Trophoblast cell (in vitro differentiated cells and primary cell): ENCODE results near the gene MPHOSPH8.
A peak's percentile ranks its signal among the peaks of the same experiment; 100 is the strongest.
"Not testable (repeated sequence)": the region's sequence is repeated elsewhere in the genome, so short reads cannot be mapped to it uniquely, and the experiment has no call there.

Experiments
- DNase-seq, 2 donors: peaks; one replicate each; pipeline ENCODE4 v3.0.0-alpha.2; 2016
- H2AFZ ChIP-seq: 2 replicates; pipeline ENCODE4 v1.6.1; 2013; ENCODE audit warnings: low read length, moderate library complexity, mild to moderate bottlenecking; ENCODE audit not compliant: insufficient read depth, poor library complexity
- H2AK5ac ChIP-seq: 2 replicates; pipeline ENCODE4 v1.6.1; 2013; ENCODE audit warnings: mild to moderate bottlenecking, low read length
- H2BK120ac ChIP-seq: 2 replicates; pipeline ENCODE4 v1.6.1; 2013; ENCODE audit warnings: low read length, mild to moderate bottlenecking, moderate library complexity; ENCODE audit not compliant: insufficient read depth, poor library complexity
- H2BK12ac ChIP-seq: 2 replicates; pipeline ENCODE4 v1.6.1; 2013; ENCODE audit warnings: mild to moderate bottlenecking, low read length, moderate library complexity
- H2BK5ac ChIP-seq: 2 replicates; pipeline ENCODE4 v1.6.1; 2013; ENCODE audit warnings: low read length, low read depth, moderate library complexity, mild to moderate bottlenecking; ENCODE audit not compliant: poor library complexity
- H3K14ac ChIP-seq: 2 replicates; pipeline ENCODE4 v1.6.1; 2013; ENCODE audit warnings: mild to moderate bottlenecking, low read length
- H3K18ac ChIP-seq: 2 replicates; pipeline ENCODE4 v1.6.1; 2013; ENCODE audit warnings: mild to moderate bottlenecking, low read length
- H3K23ac ChIP-seq: 2 replicates; pipeline ENCODE4 v1.6.1; 2013; ENCODE audit warnings: low read length
- H3K27ac ChIP-seq: 2 replicates; pipeline ENCODE4 v1.5.1; 2013; ENCODE audit warnings: low read depth, mild to moderate bottlenecking, inconsistent platforms, low read length, moderate library complexity
- H3K27me3 ChIP-seq: 2 replicates; pipeline ENCODE4 v1.6.1; 2013; ENCODE audit warnings: inconsistent platforms, mild to moderate bottlenecking, low read length, moderate library complexity; ENCODE audit not compliant: insufficient read depth
- H3K36me3 ChIP-seq, 2 experiments: 1 replicate in 1 of 2; 2 replicates in 1 of 2; pipeline ENCODE4 v1.6.1; 2013; ENCODE audit warnings: low read length in 2 of 2, mild to moderate bottlenecking in 2 of 2, moderate library complexity in 1 of 2; ENCODE audit not compliant: insufficient read depth in 2 of 2, control insufficient read depth in 1 of 2
- H3K4ac ChIP-seq: 2 replicates; pipeline ENCODE4 v1.6.1; 2013; ENCODE audit warnings: low read depth, mild to moderate bottlenecking, low read length, moderate library complexity
- H3K4me1 ChIP-seq, 2 experiments: 1 replicate in 1 of 2; 2 replicates in 1 of 2; pipeline ENCODE4 v1.6.1; 2013; ENCODE audit warnings: low read length in 2 of 2, mild to moderate bottlenecking in 2 of 2, moderate library complexity in 1 of 2; ENCODE audit not compliant: insufficient read depth in 2 of 2, control insufficient read depth in 1 of 2
- H3K4me2 ChIP-seq: 2 replicates; pipeline ENCODE4 v1.6.1; 2013; ENCODE audit warnings: inconsistent platforms, mild to moderate bottlenecking, low read length, moderate library complexity
- H3K4me3 ChIP-seq: 2 replicates; pipeline ENCODE4 v1.5.1; 2013; ENCODE audit warnings: mild to moderate bottlenecking, low read depth, low read length, inconsistent platforms
- H3K79me1 ChIP-seq: one replicate; pipeline ENCODE4 v1.6.1; 2013; ENCODE audit warnings: low read length
- H3K79me2 ChIP-seq: 2 replicates; pipeline ENCODE4 v1.6.1; 2013; ENCODE audit warnings: low read length, mild to moderate bottlenecking; ENCODE audit not compliant: control insufficient read depth, insufficient read depth, poor library complexity
- H3K9ac ChIP-seq: 2 replicates; pipeline ENCODE4 v1.6.1; 2013; ENCODE audit warnings: mild to moderate bottlenecking, low read length
- H3K9me3 ChIP-seq: 2 replicates; pipeline ENCODE4 v1.6.1; 2013; ENCODE audit warnings: low read depth, mild to moderate bottlenecking, control low read depth, inconsistent platforms, low read length; ENCODE audit not compliant: insufficient read depth
- H4K12ac ChIP-seq: 2 replicates; pipeline ENCODE4 v1.6.1; 2013; ENCODE audit warnings: low read depth, mild to moderate bottlenecking, low read length, moderate library complexity
- H4K8ac ChIP-seq: 2 replicates; pipeline ENCODE4 v1.6.1; 2013; ENCODE audit warnings: low read depth, mild to moderate bottlenecking, low read length, moderate library complexity
- H4K91ac ChIP-seq: one replicate; pipeline ENCODE4 v1.6.1; 2013; ENCODE audit warnings: low read depth, mild to moderate bottlenecking, low read length, moderate library complexity
- WGBS: extraction: QIAGEN DNeasy Blood & Tissue Kit; methylation state at CpG from one replicate; pipeline ENCODE4 v1.1.7; 2013; ENCODE audit warnings: missing lambda C conversion rate; ENCODE audit not compliant: insufficient read length, insufficient coverage; ENCODE audit errors: extremely low coverage; 5-methylcytosine and 5-hydroxymethylcytosine counted together

The MPHOSPH8 gene

GRCh38 chr13:19701619-19702018, 68.2 kb downstream of the MPHOSPH8 start:
- H3K23ac ChIP-seq, H4K12ac ChIP-seq, H2BK12ac ChIP-seq, H2AK5ac ChIP-seq, H3K36me3 ChIP-seq, H3K4me2 ChIP-seq, DNase-seq, H3K4me1 ChIP-seq, H3K18ac ChIP-seq, H3K9me3 ChIP-seq, H3K4me3 ChIP-seq, H3K4ac ChIP-seq, H3K14ac ChIP-seq, H2AFZ ChIP-seq, H3K79me1 ChIP-seq, H3K9ac ChIP-seq, H2BK120ac ChIP-seq, H2BK5ac ChIP-seq, H3K79me2 ChIP-seq, H4K8ac ChIP-seq, H3K27ac ChIP-seq, H3K27me3 ChIP-seq, H4K91ac ChIP-seq: not testable (repeated sequence)

GRCh38 chr13:19704256-19704655, 70.8 kb downstream of the MPHOSPH8 start:
- not testable (repeated sequence) for H3K9me3 ChIP-seq, H2BK12ac ChIP-seq, H3K4me3 ChIP-seq, H3K36me3 ChIP-seq, H3K27me3 ChIP-seq, H2AK5ac ChIP-seq, DNase-seq, H3K79me2 ChIP-seq, H3K18ac ChIP-seq, H2AFZ ChIP-seq, H4K12ac ChIP-seq, H2BK5ac ChIP-seq, H3K4me2 ChIP-seq, H3K9ac ChIP-seq, H3K4ac ChIP-seq, H3K79me1 ChIP-seq, H3K14ac ChIP-seq, H2BK120ac ChIP-seq, H3K23ac ChIP-seq, H3K4me1 ChIP-seq, H3K27ac ChIP-seq, H4K8ac ChIP-seq, H4K91ac ChIP-seq
- no CpG with 5 or more reads among the region's 6 CpGs for WGBS

GRCh38 chr13:19709039-19709438, 75.6 kb downstream of the MPHOSPH8 start:
- not testable (repeated sequence) for H3K18ac ChIP-seq, H3K4ac ChIP-seq, H2BK120ac ChIP-seq, H3K9me3 ChIP-seq, H3K36me3 ChIP-seq, H3K4me1 ChIP-seq, H3K79me2 ChIP-seq, H3K14ac ChIP-seq, H2AK5ac ChIP-seq, H3K79me1 ChIP-seq, H3K23ac ChIP-seq, H2BK12ac ChIP-seq, H3K4me3 ChIP-seq, H4K91ac ChIP-seq, H3K27me3 ChIP-seq, H3K27ac ChIP-seq, H3K9ac ChIP-seq, H2BK5ac ChIP-seq, H3K4me2 ChIP-seq, H2AFZ ChIP-seq, H4K12ac ChIP-seq, H4K8ac ChIP-seq
- no CpG with 5 or more reads among the region's 1 CpG for WGBS
- DNase-seq = peak in 1 of 2 donors; percentile 25

- not testable (repeated sequence) for DNase-seq, H3K18ac ChIP-seq, H2AFZ ChIP-seq, H2BK120ac ChIP-seq, H3K4ac ChIP-seq, H2AK5ac ChIP-seq, H3K23ac ChIP-seq, H2BK12ac ChIP-seq, H4K8ac ChIP-seq, H3K27ac ChIP-seq, H4K91ac ChIP-seq, H3K9ac ChIP-seq, H3K9me3 ChIP-seq, H3K79me2 ChIP-seq, H2BK5ac ChIP-seq, H3K27me3 ChIP-seq, H3K14ac ChIP-seq, H3K4me3 ChIP-seq, H4K12ac ChIP-seq, H3K36me3 ChIP-seq, H3K4me2 ChIP-seq, H3K79me1 ChIP-seq, H3K4me1 ChIP-seq
These were observed 76.3 kb downstream of the MPHOSPH8 start for GRCh38 chr13:19709782-19710181.
